ENCODE data around the gene TMEM121. TPM values are rescaled to one million over a fixed set of nuclear protein-coding genes. Genes with fewer than 3 reads are reported as not detected.

TMEM121 gene
- total and polyA plus RNA-seq, 10 of the 15 experiments (the other 5 are each of a cell fraction or from before 2014, with no cell fraction given): 0.04 to 4.9 (median 1.2) TPM; not detected in 2

- FAIRE-seq (no peak), ATAC-seq (no peak), DNase-seq (ENCODE audit: low read depth, low spot score) (no peak)
- H3K9ac ChIP-seq (ENCODE audit: control insufficient read depth, insufficient read depth, low read length): no peak overlapping the region
- no peaks in the 10 kb centered on the region for H3K9me3 ChIP-seq (replicated peaks; ENCODE audit: control insufficient read depth, insufficient read depth, low read length)
- ChIA-PET RAD21 (ENCODE audit: unreplicated experiment) (no interaction called here), POLR2A (no interaction called here), CTCF (no interaction called here), SMC1A (ENCODE audit: uncharacterized antibody, unreplicated experiment) (no interaction called here)
- in situ Hi-C loops (cut with MboI): loop anchor here (5.0 kb wide), 1 partner anchor 113 kb away; no protein-coding TSS in a partner anchor
- no peak overlapping the region for H3K4me3 ChIP-seq
- no peaks in the 10 kb centered on the region for H3K36me3 ChIP-seq (ENCODE audit: control insufficient read depth in 2 of 2, insufficient read depth in 2 of 2, low read length in 1 of 2)
- H3K79me2 ChIP-seq (ENCODE audit: control insufficient read depth, insufficient read depth, low read length): peaks cover 3% of the 10 kb centered on the region
- H3K27me3 ChIP-seq (replicated peaks in 1 of 2; ENCODE audit: control insufficient read depth in 2 of 2, insufficient read depth in 2 of 2, low read length in 1 of 2): no peaks in the 10 kb centered on the region
- WGBS (ENCODE audit: insufficient coverage, insufficient replicate concordance, low lambda C conversion rate, missing lambda C conversion rate): 82% methylated on average over 12 of the region's 16 CpGs
- H3K4me2 ChIP-seq (ENCODE audit: control insufficient read depth, insufficient read depth): no peak overlapping the region
- intact Hi-C loops (cut with micrococcal nuclease; ENCODE audit: unreplicated experiment): loop anchor here (10.0 kb wide), 1 partner anchor 420 kb away; the partner anchor contains the start of gene GPR132
- no TSS peak for BruUV-seq (replicated peaks)
- H4K20me1 ChIP-seq (ENCODE audit: control insufficient read depth, insufficient read depth): no peaks in the 10 kb centered on the region
- no peak overlapping the region for H3K27ac ChIP-seq (ENCODE audit: control insufficient read depth, insufficient read depth)
- no peak overlapping the region for H2AFZ ChIP-seq (ENCODE audit: control insufficient read depth, low read depth, low read length)
- peaks cover 38% of the 10 kb centered on the region for H3K4me1 ChIP-seq (ENCODE audit: control insufficient read depth, insufficient read depth, low read length)
- TF ChIP-seq ZBED1 (IDR thresholded peaks at IDR 0.05; ENCODE audit: borderline replicate concordance) (no peak), RELA (IDR thresholded peaks at IDR 0.05; ENCODE audit: borderline replicate concordance, partially characterized antibody) (no peak), MLLT1 (IDR thresholded peaks at IDR 0.05) (no peak), ZNF592 (IDR thresholded peaks at IDR 0.05) (no peak), ETV6 (conservative IDR thresholded peaks at IDR 0.05 in 1 of 2, IDR thresholded peaks at IDR 0.05 in 1 of 2; ENCODE audit: borderline replicate concordance in 1 of 2, low read depth in 1 of 2) (no peak), BACH1 (IDR thresholded peaks at IDR 0.05; ENCODE audit: borderline replicate concordance) (no peak), BCL3 (IDR thresholded peaks at IDR 0.05; ENCODE audit: borderline replicate concordance, insufficient read depth, low read depth, low read length, poor library complexity, severe bottlenecking) (no peak), SMC3 (IDR thresholded peaks at IDR 0.05; ENCODE audit: borderline replicate concordance, low read length) (no peak), RB1 (IDR thresholded peaks at IDR 0.05; ENCODE audit: borderline replicate concordance) (no peak), DPF2 (IDR thresholded peaks at IDR 0.05) (no peak), E2F4 (IDR thresholded peaks at IDR 0.05; ENCODE audit: low read depth, low read length) (no peak), POU2F2 (IDR thresholded peaks at IDR 0.05; ENCODE audit: borderline replicate concordance, low read depth, low read length) (no peak), PKNOX1 (IDR thresholded peaks at IDR 0.05) (no peak), GABPA (IDR thresholded peaks at IDR 0.05; ENCODE audit: low read depth) (no peak), WRNIP1 (IDR thresholded peaks at IDR 0.05; ENCODE audit: borderline replicate concordance, low read depth, low read length) (no peak), RCOR1 (conservative IDR thresholded peaks at IDR 0.05; ENCODE audit: low read depth, low read length) (no peak)
Measured at GRCh38 chr14:105484997-105485393, 41.4 kb upstream of the TMEM121 start.

All from GM12878 (cell line).